ENCODE data around the gene DIPK2B. TPM values are rescaled to one million over a fixed set of nuclear protein-coding genes. Genes with fewer than 3 reads are reported as not detected.

The DIPK2B gene, protein sequence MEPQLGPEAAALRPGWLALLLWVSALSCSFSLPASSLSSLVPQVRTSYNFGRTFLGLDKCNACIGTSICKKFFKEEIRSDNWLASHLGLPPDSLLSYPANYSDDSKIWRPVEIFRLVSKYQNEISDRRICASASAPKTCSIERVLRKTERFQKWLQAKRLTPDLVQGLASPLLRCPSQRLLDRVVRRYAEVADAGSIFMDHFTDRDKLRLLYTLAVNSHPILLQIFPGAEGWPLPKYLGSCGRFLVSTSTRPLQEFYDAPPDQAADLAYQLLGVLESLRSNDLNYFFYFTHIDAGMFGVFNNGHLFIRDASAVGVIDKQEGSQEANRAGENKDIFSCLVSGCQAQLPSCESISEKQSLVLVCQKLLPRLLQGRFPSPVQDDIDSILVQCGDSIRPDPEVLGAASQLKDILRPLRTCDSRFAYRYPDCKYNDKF
- not detected in 2 replicates for total RNA-seq

GRCh38 chrX:45200741-45201234 is at the start of gene DIPK2B:
Gene DIPK2B, minus strand, starts transcription at chrX:45200876. Its CDS starts 50 bp downstream, at chrX:45200826.

